Astrocyte of the hippocampus (primary cell): ENCODE results near the gene MIF.
"Not testable (repeated sequence)": the region's sequence is repeated elsewhere in the genome, so short reads cannot be mapped to it uniquely, and the experiment has no call there.

ENCODE experiments used
- DNase-seq: peaks from one replicate; pipeline ENCODE4 v3.0.0; 2011; ENCODE audit warnings: low read depth, low spot score

MIF gene

DNA sequence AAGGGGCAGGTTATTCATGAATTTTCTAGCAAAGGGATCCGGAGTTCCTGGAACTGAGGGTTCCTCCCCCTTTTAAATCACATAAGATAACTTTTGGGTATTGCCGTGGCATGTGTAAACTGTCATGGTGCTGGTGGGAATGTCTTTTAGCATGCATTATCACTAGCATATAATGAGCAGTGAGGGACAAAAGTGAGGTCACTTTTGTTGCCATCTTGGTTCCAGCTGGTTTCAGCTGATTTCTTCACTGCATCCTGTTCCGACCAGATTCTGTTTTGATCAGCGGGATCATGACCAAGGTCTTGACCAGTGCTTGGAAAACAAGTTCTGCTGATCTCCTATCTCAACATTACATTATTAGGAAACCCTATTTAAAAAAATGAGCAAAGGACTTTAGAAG, 7.4 kb downstream of the MIF start:
- no peak for DNase-seq

DNA sequence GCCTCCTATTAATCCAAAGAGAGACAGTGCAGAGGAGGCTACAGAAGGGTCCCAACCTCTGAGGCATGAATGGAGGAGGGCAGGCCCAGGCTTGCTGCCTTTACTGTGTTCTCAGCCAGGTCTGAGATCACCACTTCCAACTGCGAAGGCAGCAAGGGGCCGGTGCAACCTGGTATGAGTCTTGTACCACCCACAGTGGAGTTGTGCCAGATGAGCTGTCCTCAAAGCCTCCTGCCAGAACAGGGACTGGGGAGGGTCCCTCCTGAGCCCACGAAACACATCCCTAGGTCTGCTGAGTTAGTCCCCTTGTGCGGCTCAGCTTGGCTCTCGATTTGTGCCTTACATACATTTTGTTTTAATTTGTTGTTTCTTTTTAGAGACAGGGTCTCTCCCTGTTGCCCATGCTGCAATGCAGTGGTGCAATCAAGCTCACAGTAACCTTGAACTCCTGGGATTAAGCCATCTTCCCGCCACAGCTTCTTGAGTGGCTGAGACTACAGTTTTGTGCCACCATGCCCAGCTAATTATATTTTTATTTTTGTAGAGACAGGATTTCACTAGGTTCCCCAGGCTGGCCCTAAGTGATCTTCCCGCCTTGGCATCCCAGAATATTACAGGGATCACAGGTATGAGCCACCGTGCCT, 9.3 kb downstream of the MIF start:
- peak; percentile 61 for DNase-seq

DNA sequence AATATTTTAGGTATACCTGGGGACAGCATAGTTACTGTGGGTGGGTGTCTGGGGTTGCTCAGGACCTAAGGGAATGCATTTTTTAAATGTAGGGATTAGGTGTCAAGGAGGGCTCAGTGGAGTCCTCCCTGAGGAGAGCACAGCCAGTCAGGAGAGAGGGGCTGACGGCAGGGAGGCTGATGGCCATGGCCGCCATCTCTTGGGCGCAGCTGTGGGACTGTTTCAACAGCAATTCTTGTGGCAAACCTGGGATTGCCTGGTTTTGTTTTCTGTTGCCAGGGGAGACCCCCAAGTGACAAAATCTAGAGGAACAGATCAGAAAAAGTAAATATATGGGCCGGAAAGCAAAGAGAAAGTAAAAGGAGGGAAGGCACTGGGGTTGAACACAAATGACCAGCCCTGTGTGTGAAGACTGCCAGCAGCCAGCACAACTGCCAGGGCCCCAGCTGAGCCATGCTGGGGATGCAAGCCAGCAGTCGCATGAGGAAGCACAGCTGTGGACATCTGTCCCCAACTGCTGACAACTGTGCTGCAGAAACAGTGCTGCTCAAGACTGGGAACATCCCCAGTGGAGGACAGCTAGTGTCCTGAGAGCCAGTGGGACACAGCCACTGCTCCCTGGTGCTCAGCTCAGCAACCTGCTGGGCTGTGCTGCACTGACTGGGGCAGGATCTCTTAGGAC, 10.5 kb downstream of the MIF start:
- DNase-seq: no peak

DNA sequence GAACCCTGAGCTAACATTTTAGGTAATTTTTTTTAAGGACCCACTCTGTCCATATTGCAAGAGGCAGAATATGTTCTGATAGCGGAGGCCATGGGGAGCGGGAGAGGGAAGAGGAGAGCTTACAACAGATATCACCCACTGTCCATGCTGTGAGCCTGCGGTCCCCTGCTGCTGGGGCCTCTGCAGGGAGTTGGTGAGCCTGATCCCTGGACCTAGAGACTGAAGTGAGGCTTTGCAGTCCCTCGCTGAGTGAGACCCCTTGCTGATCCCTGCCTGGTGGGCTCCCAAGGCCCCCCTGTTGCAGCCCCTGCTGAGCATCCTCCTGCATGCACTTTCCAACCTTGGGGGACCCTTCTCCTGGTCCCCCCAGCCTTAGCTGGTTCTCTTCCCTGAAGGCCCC, 12.5 kb downstream of the MIF start:
- no peak for DNase-seq

DNA sequence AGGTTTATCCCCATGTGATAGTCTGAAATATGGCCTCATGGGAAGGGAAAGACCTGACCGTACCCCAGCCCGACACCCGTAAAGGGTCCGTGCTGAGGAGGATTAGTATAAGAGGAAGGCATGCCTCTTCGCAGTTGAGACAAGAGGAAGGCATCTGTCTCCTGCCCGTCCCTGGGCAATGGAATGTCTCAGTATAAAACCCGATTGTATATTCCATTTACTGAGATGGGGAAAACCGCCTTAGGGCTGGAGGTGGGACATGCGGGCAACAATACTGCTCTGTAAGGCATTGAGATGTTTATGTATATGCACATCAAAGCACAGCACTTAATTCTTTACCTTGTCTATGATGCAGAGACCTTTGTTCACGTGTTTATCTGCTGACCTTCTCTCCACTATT, 13.2 kb downstream of the MIF start:
- not testable (repeated sequence) for DNase-seq

DNA sequence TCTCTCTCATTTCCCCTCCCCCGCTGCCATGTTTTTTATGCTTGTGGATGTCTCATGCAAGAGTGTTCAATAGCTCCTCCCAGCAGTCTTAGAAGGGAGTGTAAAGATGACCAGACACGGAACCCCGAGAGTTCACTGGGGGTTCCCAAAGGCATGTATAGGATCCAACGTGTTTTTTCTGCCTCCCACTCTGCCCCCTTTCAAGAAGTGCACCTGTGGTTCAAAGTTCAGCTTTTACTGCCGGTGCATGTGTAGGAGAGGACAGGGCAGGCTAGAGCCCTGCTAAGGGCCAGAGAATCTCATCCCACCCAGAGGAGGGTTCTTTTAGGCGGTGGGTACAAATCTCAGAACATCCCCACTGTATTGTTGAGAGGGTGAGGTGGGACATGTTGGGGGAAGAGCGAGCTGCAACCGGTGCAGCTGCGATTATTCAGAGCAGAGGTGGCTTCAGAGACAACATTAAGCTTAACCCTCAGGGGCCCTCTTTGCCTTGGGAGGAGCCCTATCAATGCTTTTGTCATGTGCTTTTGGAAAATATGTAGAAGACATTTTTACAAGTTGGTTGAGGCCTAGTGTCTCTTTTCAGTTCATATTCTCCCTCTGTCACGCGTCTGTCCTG, 14.5 kb downstream of the MIF start:
- DNase-seq: no peak

DNA sequence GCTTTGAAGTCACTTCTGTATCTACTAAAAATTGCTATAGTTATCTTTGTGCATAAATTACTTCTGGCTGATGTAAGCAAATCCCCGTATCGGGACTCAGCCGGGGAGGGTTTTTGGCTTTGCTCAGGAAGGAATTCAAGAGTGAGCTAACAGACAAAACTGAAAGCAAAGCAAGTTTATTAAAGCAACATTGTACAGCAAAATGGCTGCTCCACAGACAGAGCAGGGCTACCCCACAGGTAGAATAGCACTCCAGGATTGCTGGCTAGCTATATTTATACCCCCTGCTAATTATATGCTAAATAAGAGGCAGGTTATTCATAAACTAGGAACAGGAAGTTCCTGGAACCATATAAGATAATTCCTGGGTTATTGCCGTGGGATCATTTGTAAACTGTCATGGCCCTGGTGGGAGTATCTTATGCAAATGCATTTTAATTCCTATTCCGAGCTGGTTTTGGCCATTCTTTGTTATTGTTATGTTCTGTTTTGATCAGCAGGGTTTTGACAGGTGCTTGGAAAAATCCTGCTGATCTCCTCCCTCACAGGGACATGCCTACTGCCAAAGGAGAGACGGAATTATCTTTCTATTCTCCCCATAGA, 15.2 kb downstream of the MIF start:
- DNase-seq: no peak

DNA sequence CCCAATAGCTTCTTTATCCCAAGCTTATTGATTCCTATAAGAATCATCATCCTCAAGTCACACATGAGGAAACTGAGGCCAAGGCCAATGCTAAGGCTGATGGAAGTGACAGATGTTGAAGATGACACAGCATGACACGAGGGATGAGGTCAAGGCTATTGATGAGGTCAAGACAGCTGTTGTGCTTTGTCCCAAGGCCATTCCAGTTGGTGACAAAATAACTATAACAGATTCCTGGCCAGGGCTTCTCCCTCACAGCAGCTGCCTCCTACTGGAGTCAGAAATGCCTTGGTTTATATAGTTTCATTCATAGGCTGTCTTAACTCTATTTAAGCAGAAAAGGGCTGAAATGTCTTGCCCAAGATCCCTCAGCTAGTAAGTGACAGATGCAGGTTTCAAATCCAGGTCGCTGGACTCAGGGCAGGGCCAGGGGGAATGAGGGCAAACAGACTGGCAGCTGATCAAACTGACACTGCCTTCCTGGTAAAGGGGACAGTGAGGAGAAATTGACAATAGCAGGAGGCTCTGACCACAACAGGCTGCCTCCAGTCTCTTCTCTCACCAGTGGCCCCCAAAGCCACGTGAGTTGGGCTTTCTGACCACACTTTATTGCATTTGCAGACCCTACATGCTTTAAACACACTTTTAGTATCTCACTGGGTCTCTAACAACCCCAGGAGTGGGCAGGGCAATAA, 16.5 kb downstream of the MIF start:
- no peak for DNase-seq

DNA sequence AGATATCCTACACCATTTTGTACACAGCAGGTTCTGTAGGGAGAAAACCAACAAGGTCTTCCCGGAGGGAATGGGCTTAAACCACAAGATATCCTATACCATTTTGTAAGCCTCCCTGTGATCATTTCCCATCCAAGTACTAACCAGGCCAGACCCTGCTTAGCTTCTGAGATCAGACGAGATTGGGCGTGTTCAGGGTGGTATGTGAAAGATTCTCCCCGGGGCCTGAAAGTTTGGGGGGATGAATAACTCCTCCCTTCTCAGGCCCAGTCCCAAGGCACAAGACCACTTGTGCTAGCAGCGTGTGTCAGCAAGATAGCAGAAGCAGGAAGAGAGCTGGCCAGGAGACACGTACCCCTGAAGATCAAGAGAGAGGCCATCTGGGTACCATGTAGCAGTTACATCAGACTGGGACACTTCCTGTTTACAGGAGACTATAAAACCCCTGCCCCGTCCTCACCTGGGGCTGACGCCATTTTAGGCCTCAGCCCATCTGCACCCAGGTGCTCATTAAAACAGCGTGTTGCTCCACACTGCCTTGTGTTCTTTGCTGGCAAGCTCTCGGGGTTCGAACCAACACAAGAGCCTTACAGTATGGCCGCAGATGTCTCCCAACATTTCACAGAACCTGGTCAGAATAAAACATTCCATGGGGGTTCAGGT, 17.3 kb downstream of the MIF start:
- no peak for DNase-seq

DNA sequence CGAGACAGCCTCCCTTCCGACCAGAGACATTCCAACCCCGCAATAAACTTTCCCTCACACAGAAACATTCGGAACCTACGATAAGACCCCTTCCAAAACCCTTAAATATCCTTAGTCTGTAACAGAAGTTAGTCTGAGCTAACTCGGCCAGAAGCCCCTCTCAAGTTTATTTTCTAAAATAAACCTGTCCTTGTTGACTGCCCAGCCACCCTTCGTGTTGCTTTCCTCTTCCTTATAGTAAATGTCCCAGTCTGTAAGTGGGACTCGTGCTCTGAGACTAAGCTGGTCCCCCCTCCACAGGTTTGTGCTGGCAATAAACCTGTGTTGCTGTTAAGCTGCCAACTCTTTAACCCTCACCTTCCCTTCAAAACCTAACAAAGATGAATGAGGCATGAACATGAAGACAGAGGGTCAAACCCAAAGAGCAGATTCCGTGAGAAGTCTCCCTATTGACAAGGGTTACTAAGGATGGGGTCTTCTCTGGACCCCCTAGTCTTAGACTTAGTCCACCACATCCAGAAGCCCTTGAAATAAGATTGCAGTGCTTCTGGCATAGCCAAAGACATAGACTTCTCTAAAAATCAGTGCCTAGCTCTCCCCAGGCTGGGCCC, 18.2 kb downstream of the MIF start:
- no peak for DNase-seq

DNA sequence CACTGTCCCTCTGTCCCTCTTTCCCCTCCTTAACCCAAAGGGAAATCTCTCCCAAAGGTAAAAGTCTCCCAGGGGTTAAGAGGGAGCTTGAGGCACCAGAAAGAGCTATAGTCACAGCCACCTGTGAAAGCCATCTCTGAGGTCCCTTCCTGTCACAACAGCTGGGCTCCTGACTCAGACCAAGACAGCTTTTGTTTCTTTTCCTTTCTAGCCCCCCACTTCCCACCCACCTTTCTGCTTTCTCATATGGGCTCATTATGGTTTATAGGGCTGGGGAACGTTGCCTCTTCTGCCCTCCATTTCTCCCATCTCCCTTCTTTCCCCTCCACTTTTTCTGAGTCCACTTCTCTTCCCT, 19.1 kb downstream of the MIF start:
- DNase-seq: no peak

DNA sequence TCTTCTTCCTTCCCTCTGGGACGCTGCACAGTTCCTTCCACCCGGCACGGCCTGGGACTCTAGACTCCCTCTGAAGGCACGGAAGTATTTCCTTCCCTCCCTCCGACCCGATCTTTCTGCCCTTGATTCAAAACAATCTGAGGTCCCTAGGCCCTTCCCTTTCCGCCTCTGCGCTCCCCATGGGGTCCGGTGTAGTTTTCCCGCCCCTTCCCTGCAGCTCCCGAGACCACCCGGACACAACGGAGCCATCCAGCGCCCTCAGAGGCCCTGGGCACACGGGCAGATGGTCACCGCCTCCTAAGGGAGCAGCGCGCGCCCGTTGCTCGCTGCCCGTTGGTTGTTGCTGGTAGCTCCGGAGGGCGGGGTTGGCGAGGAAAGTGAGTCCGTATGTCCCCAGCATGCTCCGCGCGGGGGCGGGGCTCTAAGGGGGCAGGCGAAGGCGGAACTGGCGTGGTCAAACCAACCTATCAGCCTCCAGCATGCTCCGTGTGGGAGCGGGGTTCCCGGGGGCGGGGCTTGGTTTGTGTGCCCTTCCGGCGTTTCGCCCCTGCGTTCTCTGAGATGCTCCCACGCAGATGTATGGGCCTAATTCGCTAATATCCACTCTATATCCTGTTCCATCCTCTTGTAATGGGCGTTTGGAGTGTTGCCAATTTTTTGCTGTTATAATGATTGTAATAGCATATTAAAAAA, 19.6 kb downstream of the MIF start:
- peak; percentile 100 for DNase-seq

DNA sequence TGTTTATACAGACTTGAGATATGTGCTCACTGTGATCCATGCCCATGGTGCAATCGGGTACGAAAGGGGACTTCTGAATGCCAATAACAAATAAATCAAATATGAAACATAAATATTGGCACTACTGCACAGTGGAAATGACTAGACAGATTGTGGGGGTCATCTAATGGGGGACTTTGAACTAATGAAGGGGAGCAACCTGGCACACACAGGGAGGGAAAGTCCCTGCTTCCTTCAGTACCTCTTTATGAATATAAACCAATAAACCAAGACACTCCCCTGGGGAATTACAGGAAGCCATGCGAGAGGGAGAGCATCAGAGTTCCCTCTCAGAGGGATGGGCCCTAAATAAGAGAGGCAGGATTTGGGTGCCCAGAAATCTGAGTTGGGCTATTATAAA, 21.1 kb downstream of the MIF start:
- no peak for DNase-seq

DNA sequence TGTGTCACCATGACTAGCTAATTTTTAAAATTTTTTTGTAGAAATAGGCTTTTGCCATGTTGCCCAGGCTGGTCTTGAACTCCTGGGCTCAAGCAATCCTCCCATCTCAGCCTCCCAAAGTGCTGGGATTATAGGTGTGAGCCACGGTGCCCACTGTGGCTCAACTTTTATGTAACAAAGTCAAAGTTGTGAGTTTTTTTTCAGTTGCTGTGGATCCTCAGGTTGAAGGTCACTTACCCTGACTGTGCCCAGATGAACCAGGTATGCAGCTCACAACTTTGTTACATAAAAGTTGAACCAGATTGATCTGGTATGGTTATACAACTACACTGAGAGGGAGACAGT, 26.1 kb downstream of the MIF start:
- not testable (repeated sequence) for DNase-seq

DNA sequence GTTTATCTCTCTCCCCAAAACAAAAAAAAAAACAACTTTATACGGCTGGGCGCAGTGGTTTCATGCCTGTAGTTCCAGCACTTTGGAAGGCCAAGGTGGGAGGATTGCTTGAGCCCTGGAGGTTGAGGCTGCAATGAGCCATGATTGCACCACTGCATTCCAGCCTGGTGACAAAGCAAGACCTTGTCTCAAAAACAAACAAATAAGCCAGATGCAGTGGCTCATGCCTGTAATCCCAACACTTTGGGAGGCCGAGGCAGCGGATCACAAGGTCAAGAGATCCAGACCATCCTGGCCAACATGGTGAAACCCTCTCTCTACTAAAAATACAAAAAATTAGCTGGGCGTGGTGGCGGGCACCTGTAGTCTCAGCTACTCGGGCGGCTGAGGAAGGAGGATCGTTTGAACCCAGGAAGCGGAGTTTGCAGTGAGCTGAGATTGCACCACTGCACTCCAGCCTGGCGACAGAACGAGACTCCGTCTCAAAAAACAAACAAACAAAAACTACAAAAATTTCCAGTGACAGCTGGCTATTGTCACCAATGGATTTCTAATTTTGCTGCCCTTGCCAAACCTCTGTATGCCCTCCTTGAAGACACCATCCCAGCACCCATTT, 27.5 kb downstream of the MIF start:
- DNase-seq: peak; percentile 5

DNA sequence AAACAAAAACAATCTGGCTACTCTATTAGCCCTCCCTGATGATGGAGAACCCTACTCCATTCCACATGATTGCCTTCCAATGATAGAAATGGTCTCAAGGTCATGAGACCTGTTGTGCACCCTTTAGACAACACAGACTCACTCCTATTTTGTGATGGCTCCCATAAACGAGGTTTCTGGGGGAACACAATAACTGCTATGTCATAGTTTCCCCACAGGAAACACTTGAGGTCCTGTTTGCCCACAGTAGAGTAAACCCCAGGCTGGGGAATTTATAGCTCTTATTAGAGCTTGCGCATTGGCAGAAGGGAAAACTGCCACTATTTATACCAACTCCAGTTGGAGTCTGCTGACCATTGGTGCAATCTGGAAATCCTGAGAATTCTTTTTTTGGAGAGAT, 28.7 kb downstream of the MIF start:
- DNase-seq: peak; percentile 0

DNA sequence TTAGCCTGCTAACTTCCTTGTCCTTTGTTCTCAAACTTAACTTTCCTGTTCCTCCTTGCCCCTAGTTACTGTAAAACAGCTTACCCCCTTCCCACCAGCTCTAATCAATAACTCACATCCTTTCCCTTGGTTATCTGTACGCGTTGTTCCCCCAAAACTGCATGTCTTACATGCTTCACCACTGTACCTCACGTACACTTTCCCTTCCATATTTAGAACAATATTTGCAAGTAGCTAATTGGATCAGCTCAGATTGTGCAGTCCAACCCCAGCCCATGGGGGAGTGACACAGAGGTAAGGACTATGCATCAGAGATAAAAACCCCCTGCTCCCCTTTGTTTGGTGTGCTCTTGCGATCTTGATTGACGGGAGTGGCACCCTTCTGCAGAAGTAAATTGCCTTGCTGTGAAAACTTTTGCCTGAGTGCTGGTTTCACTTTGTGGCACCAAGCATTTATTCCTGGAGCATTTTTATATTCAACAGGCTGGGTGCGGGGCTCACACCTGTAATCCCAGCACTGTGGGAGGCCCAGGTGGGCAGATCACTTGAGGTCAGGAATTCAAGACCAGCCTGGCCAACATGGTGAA, 30.9 kb downstream of the MIF start:
- DNase-seq: peak; percentile 0

DNA sequence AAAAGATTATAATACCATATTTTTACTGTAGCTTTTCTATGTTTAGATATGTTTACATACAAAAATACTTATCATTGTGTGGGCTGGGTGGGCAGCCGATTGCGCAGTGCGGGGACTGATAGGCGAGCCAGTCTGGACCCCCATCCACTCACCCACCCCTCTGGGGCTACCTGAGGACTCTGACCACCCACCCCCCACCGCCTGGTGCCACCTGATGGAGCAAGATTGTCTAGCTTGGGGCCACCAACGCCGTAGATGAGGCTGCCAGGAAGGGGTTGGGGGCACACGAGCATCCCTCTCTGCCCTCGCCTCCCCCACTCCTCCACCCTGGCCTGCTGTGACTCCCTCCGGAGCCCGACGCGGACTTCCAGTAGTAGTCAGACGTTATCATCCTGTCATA, 32.4 kb downstream of the MIF start:
- peak; percentile 0 for DNase-seq

DNA sequence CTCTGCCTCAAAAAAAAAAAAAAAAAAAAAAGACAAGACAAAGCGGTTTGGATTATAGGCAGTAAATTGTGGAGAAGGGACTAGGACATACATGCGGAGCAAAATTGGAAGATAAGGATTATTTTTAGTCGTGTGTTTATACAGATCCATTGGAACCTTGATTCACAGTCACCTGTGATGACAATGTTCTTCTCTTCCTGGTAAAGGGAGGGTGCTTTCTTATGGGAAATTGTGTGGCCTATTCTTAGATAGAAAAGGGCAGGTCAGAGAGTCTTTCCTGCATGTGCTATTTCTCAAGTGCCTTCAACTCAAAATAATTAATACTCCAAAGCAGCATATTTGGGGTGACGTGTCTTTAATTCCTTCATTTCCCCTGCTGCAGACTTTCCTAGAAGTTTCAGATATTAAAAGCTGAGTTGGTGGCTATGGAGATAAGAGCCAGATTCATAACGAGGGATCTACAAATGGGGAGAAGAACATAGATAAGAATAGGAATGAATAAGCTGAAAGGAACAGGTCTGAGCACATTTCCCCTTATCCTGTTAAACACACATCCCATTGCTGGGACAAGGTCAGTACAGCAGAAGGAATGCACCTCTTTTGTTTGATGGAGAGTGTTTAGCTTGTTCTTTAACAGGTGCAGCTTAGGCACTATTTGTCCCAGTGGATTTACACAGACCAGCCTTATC, 44.3 kb downstream of the MIF start:
- no peak for DNase-seq

DNA sequence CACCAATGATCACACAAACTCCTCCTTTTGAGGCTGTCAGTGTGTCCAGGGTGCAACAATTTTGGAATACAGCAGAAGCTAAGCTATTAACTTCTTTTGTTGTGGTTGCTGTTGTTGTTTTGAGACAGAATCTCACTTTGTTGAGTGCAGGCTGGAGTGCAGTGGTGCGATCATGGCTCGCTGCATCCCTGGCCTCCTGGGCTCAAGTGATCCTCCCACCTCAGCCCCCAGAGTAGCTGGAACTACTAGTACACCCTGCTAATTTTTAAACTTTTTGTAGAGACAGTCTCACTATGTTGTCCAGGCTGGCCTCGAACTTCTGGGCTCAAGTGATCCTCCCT, 44.8 kb downstream of the MIF start:
- no peak for DNase-seq
